ENCODE measurements around the gene DSCAM.
"Not testable (repeated sequence)": the region's sequence is repeated elsewhere in the genome, so short reads cannot be mapped to it uniquely, and the experiment has no call there.

- not testable (repeated sequence) for TF ChIP-seq EP300, POLR2A, CTCF (IDR thresholded peaks at IDR 0.05)
These were observed 526.2 kb downstream of the DSCAM start for GRCh38 chr21:40320718-40321117.
